ES-I3 (cell line): Measurements from ENCODE around the gene PIGX.
"Not testable (repeated sequence)": the region's sequence is repeated elsewhere in the genome, so short reads cannot be mapped to it uniquely, and the experiment has no call there.

ENCODE experiments used
- H3K36me3 ChIP-seq: 2 replicates; pipeline ENCODE4 v1.6.1; 2013; ENCODE audit warnings: mild to moderate bottlenecking, low read length, control low read depth, moderate library complexity; ENCODE audit not compliant: insufficient read depth
- H3K4me1 ChIP-seq: 2 replicates; pipeline ENCODE4 v1.6.1; 2013; ENCODE audit warnings: mild to moderate bottlenecking, control low read depth, low read length; ENCODE audit not compliant: insufficient read depth
- H3K9ac ChIP-seq: 2 replicates; pipeline ENCODE4 v1.6.1; 2013; ENCODE audit warnings: low read depth, mild to moderate bottlenecking, low read length, moderate library complexity
- H3K9me3 ChIP-seq: 2 replicates; pipeline ENCODE4 v1.6.1; 2013; ENCODE audit warnings: mild to moderate bottlenecking, low read length, moderate library complexity; ENCODE audit not compliant: control insufficient read depth, insufficient read depth

Gene PIGX

GRCh38 chr3:196691386-196691785, 20.8 kb upstream of the PIGX start:
- no peak overlapping the region for H3K9ac ChIP-seq
- no peaks in the 10 kb centered on the region for H3K36me3 ChIP-seq
- H3K9me3 ChIP-seq = no peaks in the 10 kb centered on the region
- H3K4me1 ChIP-seq = peaks cover 4% of the 10 kb centered on the region; the same call in 1 of the 2 replicates

- Histone ChIP-seq H3K4me1 (no peaks in the 10 kb centered on the region), H3K9me3 (no peaks in the 10 kb centered on the region), H3K36me3 (no peaks in the 10 kb centered on the region), H3K9ac (no peak overlapping the region)
These were observed 18.0 kb upstream of the PIGX start for GRCh38 chr3:196694202-196694638.

- no peaks in the 10 kb centered on the region for H3K4me1 ChIP-seq
- H3K36me3 ChIP-seq = no peaks in the 10 kb centered on the region
- H3K9ac ChIP-seq = no peak overlapping the region
- H3K9me3 ChIP-seq = no peaks in the 10 kb centered on the region
These were observed 17.0 kb upstream of the PIGX start for GRCh38 chr3:196694941-196695848.

GRCh38 chr3:196695849-196696226, 16.3 kb upstream of the PIGX start:
- no peaks in the 10 kb centered on the region for H3K36me3 ChIP-seq
- no peak overlapping the region; the same call in 1 of the 2 replicates for H3K9ac ChIP-seq
- no peaks in the 10 kb centered on the region for H3K4me1 ChIP-seq
- no peaks in the 10 kb centered on the region for H3K9me3 ChIP-seq

GRCh38 chr3:196697270-196697669, 14.9 kb upstream of the PIGX start:
- H3K36me3 ChIP-seq = no peaks in the 10 kb centered on the region
- H3K9ac ChIP-seq = no peak overlapping the region
- no peaks in the 10 kb centered on the region for H3K9me3 ChIP-seq
- H3K4me1 ChIP-seq = no peaks in the 10 kb centered on the region

- H3K36me3 ChIP-seq = no peaks in the 10 kb centered on the region
- H3K9me3 ChIP-seq = no peaks in the 10 kb centered on the region
- no peak overlapping the region for H3K9ac ChIP-seq
- no peaks in the 10 kb centered on the region for H3K4me1 ChIP-seq
These were observed 12.4 kb upstream of the PIGX start for GRCh38 chr3:196699749-196700148.

- H3K9me3 ChIP-seq = no peaks in the 10 kb centered on the region
- no peaks in the 10 kb centered on the region for H3K36me3 ChIP-seq
- no peak overlapping the region for H3K9ac ChIP-seq
- no peaks in the 10 kb centered on the region for H3K4me1 ChIP-seq
These were observed 11.4 kb upstream of the PIGX start for GRCh38 chr3:196700801-196701200.

GRCh38 chr3:196706327-196706726, 5.8 kb upstream of the PIGX start:
- H3K4me1 ChIP-seq = no peaks in the 10 kb centered on the region
- no peaks in the 10 kb centered on the region for H3K36me3 ChIP-seq
- H3K9me3 ChIP-seq = no peaks in the 10 kb centered on the region
- no peak overlapping the region for H3K9ac ChIP-seq

GRCh38 chr3:196706731-196707130, 5.4 kb upstream of the PIGX start:
- H3K9me3 ChIP-seq = no peaks in the 10 kb centered on the region
- no peak overlapping the region for H3K9ac ChIP-seq
- H3K4me1 ChIP-seq = no peaks in the 10 kb centered on the region
- H3K36me3 ChIP-seq = no peaks in the 10 kb centered on the region

GRCh38 chr3:196707566-196707965, 4.6 kb upstream of the PIGX start:
- Histone ChIP-seq H3K36me3 (no peaks in the 10 kb centered on the region), H3K9me3 (no peaks in the 10 kb centered on the region), H3K4me1 (no peaks in the 10 kb centered on the region), H3K9ac (no peak overlapping the region; the same call in 1 of the 2 replicates)

GRCh38 chr3:196708467-196708866, 3.7 kb upstream of the PIGX start:
- Histone ChIP-seq H3K9ac (no peak overlapping the region), H3K36me3 (no peaks in the 10 kb centered on the region), H3K4me1 (no peaks in the 10 kb centered on the region), H3K9me3 (no peaks in the 10 kb centered on the region)

GRCh38 chr3:196712514-196713413, 587 bp downstream of the PIGX start:
- no peaks in the 10 kb centered on the region for H3K9me3 ChIP-seq
- H3K36me3 ChIP-seq = no peaks in the 10 kb centered on the region
- H3K4me1 ChIP-seq = no peaks in the 10 kb centered on the region
- peak overlapping the region; percentile 92 for H3K9ac ChIP-seq

- not testable (repeated sequence) for H3K36me3 ChIP-seq, H3K9ac ChIP-seq, H3K9me3 ChIP-seq, H3K4me1 ChIP-seq
These were observed 5.0 kb downstream of the PIGX start for GRCh38 chr3:196717162-196717561.

- no peaks in the 10 kb centered on the region for H3K36me3 ChIP-seq
- H3K4me1 ChIP-seq = no peaks in the 10 kb centered on the region
- H3K9ac ChIP-seq = no peak overlapping the region
- peaks cover 3% of the 10 kb centered on the region; the same call in 1 of the 2 replicates for H3K9me3 ChIP-seq
These were observed 8.9 kb downstream of the PIGX start for GRCh38 chr3:196721097-196721496.
